HG03139 (cell line): ENCODE data around the gene TMTC3.
"Not testable (repeated sequence)": the region's sequence is repeated elsewhere in the genome, so short reads cannot be mapped to it uniquely, and the experiment has no call there.

Experiments
- ATAC-seq: cut with Tn5 transposase; IDR thresholded peaks from one replicate; pipeline ENCODE4 v1.9.1; 2021; ENCODE audit not compliant: unreplicated experiment

Gene TMTC3

DNA sequence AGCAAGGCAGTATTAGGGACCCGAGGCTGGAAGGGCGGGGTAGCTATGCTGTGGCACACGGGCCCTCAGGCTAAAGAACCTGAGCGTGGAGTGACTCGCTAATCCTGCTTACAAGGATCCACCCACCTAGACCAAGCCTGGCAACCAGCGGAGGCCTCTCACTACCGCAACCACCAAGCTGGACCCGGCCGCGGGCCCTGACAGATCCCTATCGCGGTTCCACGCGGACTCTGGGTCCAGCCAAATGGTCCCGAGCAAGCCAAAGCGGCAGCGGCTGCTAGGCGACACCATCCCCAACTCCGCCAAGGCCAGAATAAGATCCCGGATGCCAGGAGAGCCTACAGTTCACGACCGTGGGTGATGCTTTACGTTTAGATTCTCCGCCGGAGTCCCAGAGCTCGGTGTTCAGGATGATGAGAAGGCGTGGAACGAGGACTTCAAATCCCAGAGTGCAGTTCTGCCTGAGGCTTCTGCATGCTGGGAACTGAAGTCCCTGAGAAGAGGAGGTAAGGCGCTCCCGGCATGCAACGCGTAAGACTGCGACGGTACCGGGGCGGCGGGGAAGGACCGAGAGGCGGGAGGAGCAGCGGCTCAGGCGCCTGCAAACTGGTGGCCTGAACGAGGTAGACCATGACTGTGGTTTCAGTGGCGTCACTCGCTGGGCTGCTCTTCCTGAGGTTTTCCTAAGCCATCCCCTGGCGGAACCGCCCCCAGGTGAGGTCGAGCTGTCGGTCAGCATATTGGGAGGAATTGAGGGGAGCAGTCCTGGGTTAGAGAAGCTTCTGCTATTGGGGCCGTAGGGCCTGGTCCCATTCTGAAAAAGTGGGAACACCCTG, at the start of gene TMTC3, which contains the start of gene CEP290:
Gene TMTC3 (plus strand): TSS at position 534 of the 836 bp plus-strand sequence. CDS start 6,009 bp downstream, outside the sequence.
Gene CEP290 (minus strand): TSS at position 315 of the 836 bp plus-strand sequence. CDS start 781 bp downstream, outside the sequence.
- peak; percentile 90 for ATAC-seq

GRCh38 chr12:88092771-88093170, 49.3 kb upstream of the TMTC3 start:
- ATAC-seq: no peak

- no peak for ATAC-seq
These were observed 48.5 kb upstream of the TMTC3 start for GRCh38 chr12:88093573-88093972.

GRCh38 chr12:88108021-88108420, 34.1 kb upstream of the TMTC3 start:
- no peak for ATAC-seq

- no peak for ATAC-seq
These were observed 30.9 kb upstream of the TMTC3 start for GRCh38 chr12:88111074-88111652.

DNA sequence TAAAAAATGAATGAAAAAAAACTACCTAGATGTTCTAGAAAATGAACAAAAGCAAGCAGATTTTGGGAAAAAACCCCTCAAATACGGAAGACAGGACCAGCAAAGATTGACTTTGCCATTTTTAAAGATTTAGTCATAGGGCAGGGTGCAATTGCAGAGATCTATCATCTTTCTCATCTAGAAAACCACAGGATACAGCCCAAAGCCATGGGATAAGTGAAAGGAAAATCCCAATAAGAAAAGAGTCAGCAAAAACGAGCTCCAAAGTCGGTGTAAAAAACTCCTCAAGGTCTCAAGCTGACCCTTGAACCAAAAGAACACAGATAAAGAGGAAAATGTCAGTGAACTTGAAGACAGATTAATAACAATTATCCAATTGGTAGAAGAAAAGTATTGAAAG, 28.2 kb upstream of the TMTC3 start:
- no peak for ATAC-seq

GRCh38 chr12:88122666-88123065, 19.4 kb upstream of the TMTC3 start:
- ATAC-seq: no peak

GRCh38 chr12:88127099-88127498, 15.0 kb upstream of the TMTC3 start:
- no peak for ATAC-seq

DNA sequence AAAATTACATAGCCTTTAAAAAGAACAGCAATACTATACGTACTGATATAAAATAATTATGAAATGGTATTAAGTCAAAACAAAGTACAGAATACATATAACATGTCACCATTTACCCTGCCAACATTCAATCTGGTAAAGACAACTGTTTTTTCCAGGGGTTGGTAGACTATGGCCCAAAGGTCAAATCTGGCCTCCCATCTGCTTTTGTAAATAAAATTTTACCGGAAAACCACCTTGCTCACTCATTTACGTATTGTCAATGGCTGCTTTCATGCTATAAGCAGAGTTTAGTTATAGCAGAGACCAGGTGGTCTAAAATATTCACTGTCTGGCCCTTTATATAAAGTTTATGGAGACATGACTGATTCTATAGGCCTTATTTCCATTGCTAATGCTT, 14.3 kb upstream of the TMTC3 start:
- ATAC-seq: no peak

DNA sequence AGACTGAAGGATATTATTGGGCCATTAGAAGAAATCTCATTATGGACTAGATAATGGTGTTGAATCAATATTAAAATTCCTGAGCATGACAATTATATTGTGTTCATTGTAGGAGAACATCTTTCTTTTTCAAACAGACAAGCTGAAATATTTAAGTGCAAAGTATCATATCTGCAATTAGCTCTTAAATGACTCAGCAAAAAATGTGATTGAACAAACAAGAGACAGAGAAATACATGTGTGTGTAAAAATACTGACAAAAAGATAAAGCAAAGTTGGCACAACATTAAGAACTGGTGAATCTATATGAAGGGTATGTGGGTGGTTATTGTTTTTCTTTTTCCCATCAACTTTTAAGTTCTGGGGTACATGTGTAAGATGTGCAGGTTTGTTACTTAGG, 9.7 kb upstream of the TMTC3 start:
- no peak for ATAC-seq

DNA sequence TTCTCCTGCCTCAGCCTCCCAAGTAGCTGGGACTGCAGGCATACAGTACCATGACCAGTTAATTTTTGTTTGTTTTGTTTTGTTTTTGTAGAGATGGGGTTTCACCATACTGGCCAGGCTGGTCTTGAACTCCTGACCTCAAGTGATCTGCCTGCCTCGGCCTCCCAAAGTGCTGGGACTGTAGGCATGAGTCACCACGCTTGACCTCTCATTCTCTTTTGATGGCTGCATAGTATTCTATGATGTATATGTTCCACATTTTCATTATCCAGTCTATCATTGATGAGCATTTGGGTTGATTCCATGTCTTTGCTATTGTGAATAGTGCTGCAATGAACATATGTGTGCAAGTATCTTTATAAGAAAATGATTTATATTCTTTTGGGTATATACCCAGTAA, 8.9 kb upstream of the TMTC3 start:
- not testable (repeated sequence) for ATAC-seq

DNA sequence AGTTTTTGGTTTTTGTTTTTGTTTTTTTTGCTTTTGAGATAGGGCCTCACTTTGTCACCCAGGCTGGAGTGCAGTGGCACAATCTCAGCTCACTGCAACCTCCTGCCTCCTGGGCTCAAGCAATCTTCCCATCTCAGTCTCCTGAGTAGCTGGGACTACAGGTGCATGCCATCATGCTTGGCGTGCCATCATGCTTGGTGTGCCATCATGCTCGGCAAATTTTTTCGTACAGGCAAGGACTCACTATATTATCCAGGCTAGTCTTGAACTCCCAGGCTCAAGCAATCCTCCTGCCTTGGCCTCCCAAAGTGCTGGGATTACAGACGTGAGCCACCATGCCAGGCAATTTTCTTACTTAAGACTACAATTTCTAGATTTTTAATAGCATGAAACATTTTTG, 2.4 kb upstream of the TMTC3 start:
- not testable (repeated sequence) for ATAC-seq

GRCh38 chr12:88141425-88141773, 708 bp upstream of the TMTC3 start:
- peak; percentile 0 for ATAC-seq

GRCh38 chr12:88142610-88142991, 494 bp downstream of the TMTC3 start:
- ATAC-seq: peak; percentile 0

DNA sequence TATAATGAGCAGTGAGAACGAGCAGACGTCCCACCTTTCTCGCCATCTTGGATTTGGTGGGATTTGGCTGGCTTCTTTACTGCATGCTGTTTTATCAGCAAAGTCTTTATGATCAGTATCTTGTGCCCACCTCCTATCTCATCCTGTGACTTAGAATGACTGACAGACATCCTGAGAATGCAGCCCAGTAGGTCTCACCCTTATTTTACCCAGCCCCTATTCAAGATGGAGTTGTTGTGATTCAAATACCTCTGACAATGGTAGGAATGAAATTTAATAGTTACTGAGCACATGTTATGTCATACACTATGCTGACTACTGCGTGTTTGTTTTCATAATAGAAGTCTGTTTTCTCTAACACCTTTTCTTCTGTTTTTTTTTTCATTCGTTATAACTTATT, 1.9 kb downstream of the TMTC3 start:
- no peak for ATAC-seq

DNA sequence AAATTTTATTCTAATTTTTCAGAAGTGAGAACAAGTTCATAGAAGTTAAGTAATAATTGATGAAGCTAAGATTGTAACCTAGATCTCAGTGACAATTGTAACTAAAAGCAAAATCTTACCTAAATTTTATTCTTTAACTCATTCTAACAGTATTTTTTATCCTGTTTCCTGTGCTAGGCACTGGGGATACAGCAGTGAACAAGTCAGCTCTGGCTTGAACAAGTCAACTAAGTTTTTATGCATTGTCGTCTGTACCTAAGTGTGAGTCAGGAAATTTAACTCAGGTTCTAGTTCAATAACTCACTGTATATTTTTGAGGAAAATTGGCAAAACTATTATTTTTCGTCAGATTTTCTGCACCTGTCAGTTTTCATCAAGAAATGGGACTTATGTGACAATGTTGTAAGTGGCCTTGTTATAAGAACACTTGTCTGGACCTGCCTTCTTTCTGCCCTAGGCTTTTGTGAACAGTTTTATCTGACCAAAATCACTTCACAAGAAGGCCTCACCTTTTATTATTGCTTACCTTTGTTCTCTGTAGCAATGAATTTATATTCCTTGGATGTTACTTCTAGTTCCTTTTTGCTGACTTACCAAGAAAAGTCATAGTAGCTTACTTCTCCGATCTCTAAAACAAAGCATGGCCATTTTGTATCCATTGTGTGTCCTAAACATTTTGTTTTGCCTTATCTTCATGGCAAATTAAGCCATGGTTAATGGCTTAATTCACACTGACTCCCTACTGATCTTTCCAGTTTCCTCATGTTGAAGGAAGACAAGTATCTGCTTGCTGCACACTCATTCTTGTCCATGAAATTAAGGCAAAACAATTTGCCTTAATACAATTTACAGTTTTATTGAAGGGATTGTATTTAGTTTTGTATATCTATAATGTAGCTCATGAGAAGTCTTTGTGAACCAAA, 2.7 kb downstream of the TMTC3 start:
- no peak for ATAC-seq

- peak; percentile 19 for ATAC-seq
These were observed 3.7 kb downstream of the TMTC3 start for GRCh38 chr12:88145567-88146505.

GRCh38 chr12:88150063-88150462, 8.0 kb downstream of the TMTC3 start:
- no peak for ATAC-seq

- no peak for ATAC-seq
These were observed 11.9 kb downstream of the TMTC3 start for GRCh38 chr12:88153959-88154358.

GRCh38 chr12:88156075-88156654, 14.1 kb downstream of the TMTC3 start:
- ATAC-seq: no peak
